Natural killer cell (primary cell): ENCODE measurements around the gene LINC01488. TPM values are rescaled to one million over a fixed set of nuclear protein-coding genes. Genes with fewer than 3 reads are reported as not detected.

Experiments
- ATAC-seq, 3 donors: fragments of 150-1000 bp in 2 of 3; fragments of 200-7000 bp in 1 of 3; cut with Tn5 transposase; 1 replicate in 1 of 3; 2 replicates in 2 of 3; pipeline ENCODE4 v1.10.0; 2021; ENCODE audit warnings: mild to moderate bottlenecking in 2 of 3, moderate library complexity in 2 of 3
- DNase-seq, 2 donors: peaks; one replicate each; pipeline versions ENCODE4 v3.0.0 to v3.0.0-alpha.2; 2013 to 2021; ENCODE audit warnings: mixed read lengths in 1 of 2
- H3K27ac ChIP-seq: one replicate; pipeline ENCODE4 v1.5.1; 2013; ENCODE audit warnings: mild to moderate bottlenecking, low read length
- H3K27me3 ChIP-seq: one replicate; pipeline ENCODE4 v1.6.1; 2013; ENCODE audit warnings: low read length; ENCODE audit not compliant: control insufficient read depth, insufficient read depth
- H3K36me3 ChIP-seq: one replicate; pipeline ENCODE4 v1.6.1; 2013; ENCODE audit warnings: low read length; ENCODE audit not compliant: control insufficient read depth, insufficient read depth
- H3K4me1 ChIP-seq: one replicate; pipeline ENCODE4 v1.6.1; 2013; ENCODE audit warnings: low read length; ENCODE audit not compliant: control insufficient read depth, insufficient read depth
- H3K4me3 ChIP-seq: one replicate; pipeline ENCODE4 v1.5.1; 2013; ENCODE audit warnings: low read length
- H3K9me3 ChIP-seq: one replicate; pipeline ENCODE4 v1.6.1; 2013; ENCODE audit warnings: low read length; ENCODE audit not compliant: control insufficient read depth, insufficient read depth
- H3K27ac Mint-ChIP-seq, 2 donors: one replicate each; pipeline ENCODE4 v1.8.0; 2022; ENCODE audit warnings: mild to moderate bottlenecking in 2 of 2, mixed read lengths in 2 of 2, moderate library complexity in 1 of 2
- H3K27me3 Mint-ChIP-seq, 2 donors: one replicate each; pipeline ENCODE4 v1.8.0; 2022; ENCODE audit warnings: low read depth in 2 of 2, mixed read lengths in 2 of 2
- H3K36me3 Mint-ChIP-seq: one replicate; pipeline ENCODE4 v1.8.0; 2022; ENCODE audit warnings: mixed read lengths
- H3K4me1 Mint-ChIP-seq, 2 donors: one replicate each; pipeline ENCODE4 v1.8.0; 2022; ENCODE audit warnings: mixed read lengths in 2 of 2
- H3K4me3 Mint-ChIP-seq: one replicate; pipeline ENCODE4 v1.8.0; 2022; ENCODE audit warnings: mild to moderate bottlenecking, moderate library complexity, mixed read lengths
- H3K9me3 Mint-ChIP-seq, 2 donors: one replicate each; pipeline ENCODE4 v1.8.0; 2022; ENCODE audit warnings: mixed read lengths in 2 of 2
- WGBS: methylation state at CpG from one replicate; pipeline ENCODE4 v1.1.7; 2013; ENCODE audit warnings: missing lambda C conversion rate; ENCODE audit not compliant: insufficient coverage; 5-methylcytosine and 5-hydroxymethylcytosine counted together
- intact Hi-C: fragments of 100-400 bp; cut with micrococcal nuclease; formaldehyde crosslinking; loops from one replicate; pipeline ENCODE4 v1.14.2; 2022
- total RNA-seq, 4 donors: library from RNA; stranded (reverse); fragments of 120-200 nt in 1 of 4; gene quantifications; one replicate each; pipeline versions ENCODE4 v1.2.3 to v1.2.4, GENCODE V29; 2013 to 2022
- TF ChIP-seq, protein P1 (sequence below): fragments of 200-600 bp; IDR thresholded peaks from one replicate; pipeline ENCODE4 v1.8.0; 2022; ENCODE audit warnings: antibody characterized with exemption

LINC01488 gene
- total RNA-seq, 3 donors from 2014 or later (not counting 1 experiment from before 2014, with no cell fraction given), result not detected

DNA sequence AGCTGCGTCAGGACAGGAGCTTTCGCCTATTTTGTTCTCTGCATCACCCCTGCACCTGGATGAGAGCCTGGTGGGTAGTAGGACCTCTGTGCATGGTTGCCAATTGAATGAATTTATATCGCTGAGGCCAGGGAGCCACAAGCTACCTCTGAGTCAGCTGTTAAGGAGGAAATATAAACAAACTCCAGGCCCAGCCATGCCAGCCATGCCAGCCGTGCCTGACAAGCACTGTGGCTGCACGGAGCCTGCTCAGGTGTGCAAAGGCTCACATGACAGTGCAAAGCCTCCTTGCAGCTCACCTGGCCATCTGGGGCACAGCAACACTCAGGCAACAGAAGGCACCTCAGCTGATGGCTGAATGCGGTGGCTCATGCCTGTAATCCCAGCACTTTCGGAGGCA lies 33.7 kb upstream of the LINC01488 start:
- TF ChIP-seq, protein P1, sequence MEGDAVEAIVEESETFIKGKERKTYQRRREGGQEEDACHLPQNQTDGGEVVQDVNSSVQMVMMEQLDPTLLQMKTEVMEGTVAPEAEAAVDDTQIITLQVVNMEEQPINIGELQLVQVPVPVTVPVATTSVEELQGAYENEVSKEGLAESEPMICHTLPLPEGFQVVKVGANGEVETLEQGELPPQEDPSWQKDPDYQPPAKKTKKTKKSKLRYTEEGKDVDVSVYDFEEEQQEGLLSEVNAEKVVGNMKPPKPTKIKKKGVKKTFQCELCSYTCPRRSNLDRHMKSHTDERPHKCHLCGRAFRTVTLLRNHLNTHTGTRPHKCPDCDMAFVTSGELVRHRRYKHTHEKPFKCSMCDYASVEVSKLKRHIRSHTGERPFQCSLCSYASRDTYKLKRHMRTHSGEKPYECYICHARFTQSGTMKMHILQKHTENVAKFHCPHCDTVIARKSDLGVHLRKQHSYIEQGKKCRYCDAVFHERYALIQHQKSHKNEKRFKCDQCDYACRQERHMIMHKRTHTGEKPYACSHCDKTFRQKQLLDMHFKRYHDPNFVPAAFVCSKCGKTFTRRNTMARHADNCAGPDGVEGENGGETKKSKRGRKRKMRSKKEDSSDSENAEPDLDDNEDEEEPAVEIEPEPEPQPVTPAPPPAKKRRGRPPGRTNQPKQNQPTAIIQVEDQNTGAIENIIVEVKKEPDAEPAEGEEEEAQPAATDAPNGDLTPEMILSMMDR, result no peak
- Histone ChIP-seq H3K27ac (no peak overlapping the region), H3K9me3 (peaks cover 2% of the 10 kb centered on the region), H3K4me3 (no peak overlapping the region), H3K36me3 (no peaks in the 10 kb centered on the region), H3K4me1 (peaks cover 30% of the 10 kb centered on the region), H3K27me3 (peaks cover 25% of the 10 kb centered on the region)
- H3K9me3 Mint-ChIP-seq, result no peaks in the 10 kb centered on the region
- H3K27me3 Mint-ChIP-seq, result peaks cover 28 to 40% of the 10 kb centered on the region in 2 donors
- H3K4me1 Mint-ChIP-seq, result peaks cover 0 to 13% of the 10 kb centered on the region in 2 donors
- H3K27ac Mint-ChIP-seq, result no peak overlapping the region
- 62% methylated on average over 7 of the region's 7 CpGs for WGBS
- H3K36me3 Mint-ChIP-seq, result no peaks in the 10 kb centered on the region
- H3K4me3 Mint-ChIP-seq, result no peak overlapping the region
- intact Hi-C loops, result no loop called here
- ATAC-seq (no peak), DNase-seq (no peak)

DNA sequence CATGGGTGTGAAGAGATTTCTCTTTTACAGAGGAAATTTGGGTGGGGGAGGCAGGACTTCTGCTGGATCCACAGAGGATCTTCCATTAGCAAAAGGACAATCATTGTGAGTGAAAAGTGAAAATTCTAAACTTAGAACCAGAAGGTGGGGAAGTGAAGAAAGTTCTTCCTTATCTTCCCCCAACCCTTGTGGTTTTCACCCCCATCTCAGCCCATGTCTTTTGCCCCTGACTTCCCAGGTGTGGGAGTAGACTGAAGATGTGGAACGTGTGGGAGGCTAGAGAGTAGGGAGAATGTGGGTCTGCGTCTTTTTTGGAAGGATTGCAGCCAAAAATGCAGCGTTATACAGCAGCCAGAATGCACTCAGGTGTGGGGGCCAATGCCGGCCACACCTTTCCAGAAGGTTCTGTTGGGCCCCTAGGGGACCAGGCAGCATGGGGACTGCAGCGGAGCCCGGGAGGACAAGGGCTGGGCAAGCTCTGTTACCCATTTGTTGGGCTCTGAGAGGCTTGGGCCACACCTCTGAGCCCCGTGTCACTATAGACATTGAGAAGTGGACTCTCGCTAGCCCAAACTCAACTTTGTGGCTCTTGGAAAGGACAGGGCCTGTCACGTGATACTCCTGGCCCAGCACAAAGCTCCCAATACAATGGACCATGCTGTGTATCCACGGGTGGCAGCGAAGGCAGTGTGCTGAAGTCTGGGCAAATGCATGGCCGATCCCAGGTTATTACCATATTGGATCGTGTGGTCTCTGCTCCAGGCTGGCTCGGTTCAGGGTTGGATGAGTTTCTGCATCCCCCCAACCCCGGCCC lies 32.8 kb upstream of the LINC01488 start:
- H3K4me1 Mint-ChIP-seq, result peaks cover 0 to 5% of the 10 kb centered on the region in 2 donors
- Histone ChIP-seq H3K27ac (no peak overlapping the region), H3K36me3 (no peaks in the 10 kb centered on the region), H3K9me3 (peaks cover 3% of the 10 kb centered on the region), H3K27me3 (peaks cover 22% of the 10 kb centered on the region), H3K4me1 (peaks cover 21% of the 10 kb centered on the region), H3K4me3 (no peak overlapping the region)
- no peak overlapping the region for H3K4me3 Mint-ChIP-seq
- 76% methylated on average over 15 of the region's 15 CpGs for WGBS
- intact Hi-C loops, result no loop called here
- H3K36me3 Mint-ChIP-seq, result no peaks in the 10 kb centered on the region
- ATAC-seq, result no peak
- no peaks in the 10 kb centered on the region for H3K9me3 Mint-ChIP-seq
- no peak overlapping the region for H3K27ac Mint-ChIP-seq
- TF ChIP-seq, protein P1, result no peak
- no peak for DNase-seq
- peaks cover 28 to 40% of the 10 kb centered on the region in 2 donors for H3K27me3 Mint-ChIP-seq

DNA sequence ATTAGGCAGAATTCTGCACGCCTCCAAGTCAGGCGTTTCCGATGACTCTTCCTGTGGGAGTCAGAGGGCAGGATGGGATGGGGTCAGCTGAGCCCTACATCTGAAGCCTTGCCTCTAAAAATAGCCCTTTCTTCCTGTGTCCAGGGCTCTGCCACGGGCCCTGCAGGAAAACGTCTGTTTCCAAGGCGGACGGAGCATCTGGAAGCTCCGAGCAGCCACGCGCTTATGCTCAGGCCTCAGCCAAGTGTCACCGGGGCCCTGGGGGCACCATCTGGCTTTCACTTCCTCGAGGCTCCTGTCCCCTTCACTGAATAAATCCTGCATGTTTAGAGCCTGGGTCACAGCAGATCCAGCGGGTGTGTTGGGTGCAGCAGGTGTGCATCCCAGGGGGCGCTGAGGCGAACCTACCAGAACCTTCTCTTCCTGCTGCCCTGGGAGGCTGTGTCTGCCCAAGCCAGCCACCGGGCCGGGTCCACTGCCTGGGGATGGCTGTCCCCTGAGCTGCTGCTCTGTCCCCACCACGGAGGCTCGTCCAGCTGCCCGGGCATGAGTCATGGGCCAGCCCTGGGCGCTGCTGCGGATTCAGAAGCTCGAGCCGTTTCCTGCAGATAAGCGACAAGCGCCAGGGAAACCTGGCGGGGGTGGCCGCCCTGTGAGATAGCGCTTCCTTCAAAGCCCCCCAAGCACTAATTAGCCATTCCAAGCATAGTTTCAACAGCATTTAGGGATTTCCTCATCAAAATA lies 32.0 kb upstream of the LINC01488 start:
- H3K4me3 Mint-ChIP-seq, result no peak overlapping the region
- Histone ChIP-seq H3K36me3 (no peaks in the 10 kb centered on the region), H3K4me1 (peaks cover 13% of the 10 kb centered on the region), H3K9me3 (peaks cover 3% of the 10 kb centered on the region), H3K4me3 (no peak overlapping the region), H3K27me3 (peaks cover 15% of the 10 kb centered on the region), H3K27ac (no peak overlapping the region)
- ATAC-seq, result no peak
- peaks cover 28 to 40% of the 10 kb centered on the region in 2 donors for H3K27me3 Mint-ChIP-seq
- TF ChIP-seq, protein P1, result no peak
- intact Hi-C loops, result no loop called here
- H3K9me3 Mint-ChIP-seq, result no peaks in the 10 kb centered on the region
- DNase-seq, result no peak
- 16% methylated on average over 29 of the region's 29 CpGs for WGBS
- H3K4me1 Mint-ChIP-seq, result no peaks in the 10 kb centered on the region
- H3K36me3 Mint-ChIP-seq, result no peaks in the 10 kb centered on the region
- no peak overlapping the region for H3K27ac Mint-ChIP-seq
